ENCODE data around the gene MRPS25.

DNA sequence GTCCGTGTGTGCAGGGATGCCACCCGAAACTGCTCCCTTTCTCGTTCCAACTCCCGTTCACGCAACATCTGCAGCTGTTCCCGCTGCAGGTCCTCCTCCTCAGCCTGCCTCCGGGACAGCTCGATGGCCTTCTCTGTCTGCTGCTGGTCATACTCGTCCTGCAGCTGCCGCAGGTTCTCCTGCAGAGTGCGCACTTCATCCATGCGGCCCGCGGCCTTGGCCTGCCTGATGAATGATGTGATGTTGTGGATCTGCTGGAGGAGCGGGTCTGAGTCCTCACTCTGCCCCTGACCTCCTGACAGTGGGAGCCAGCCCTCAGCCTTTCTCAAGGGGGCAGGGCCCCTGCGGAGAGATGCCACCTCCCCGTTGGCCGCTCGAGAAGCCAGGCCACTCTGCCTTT, 9.4 kb upstream of the MRPS25 start:
- TF ChIP-seq, protein P1, sequence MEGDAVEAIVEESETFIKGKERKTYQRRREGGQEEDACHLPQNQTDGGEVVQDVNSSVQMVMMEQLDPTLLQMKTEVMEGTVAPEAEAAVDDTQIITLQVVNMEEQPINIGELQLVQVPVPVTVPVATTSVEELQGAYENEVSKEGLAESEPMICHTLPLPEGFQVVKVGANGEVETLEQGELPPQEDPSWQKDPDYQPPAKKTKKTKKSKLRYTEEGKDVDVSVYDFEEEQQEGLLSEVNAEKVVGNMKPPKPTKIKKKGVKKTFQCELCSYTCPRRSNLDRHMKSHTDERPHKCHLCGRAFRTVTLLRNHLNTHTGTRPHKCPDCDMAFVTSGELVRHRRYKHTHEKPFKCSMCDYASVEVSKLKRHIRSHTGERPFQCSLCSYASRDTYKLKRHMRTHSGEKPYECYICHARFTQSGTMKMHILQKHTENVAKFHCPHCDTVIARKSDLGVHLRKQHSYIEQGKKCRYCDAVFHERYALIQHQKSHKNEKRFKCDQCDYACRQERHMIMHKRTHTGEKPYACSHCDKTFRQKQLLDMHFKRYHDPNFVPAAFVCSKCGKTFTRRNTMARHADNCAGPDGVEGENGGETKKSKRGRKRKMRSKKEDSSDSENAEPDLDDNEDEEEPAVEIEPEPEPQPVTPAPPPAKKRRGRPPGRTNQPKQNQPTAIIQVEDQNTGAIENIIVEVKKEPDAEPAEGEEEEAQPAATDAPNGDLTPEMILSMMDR (IDR thresholded peaks at IDR 0.05; ENCODE audit: poor library complexity, severe bottlenecking): no peak
- TF ChIP-seq RAD21 (conservative IDR thresholded peaks at IDR 0.05) (no peak), EZH2 (IDR thresholded peaks at IDR 0.05; ENCODE audit: borderline replicate concordance, insufficient read depth, low read length, poor library complexity, severe bottlenecking) (no peak), TAF1 (IDR thresholded peaks at IDR 0.05; ENCODE audit: low read depth) (no peak), SMC3 (conservative IDR thresholded peaks at IDR 0.05; ENCODE audit: poor library complexity) (no peak)
- TF ChIP-seq, protein P2, sequence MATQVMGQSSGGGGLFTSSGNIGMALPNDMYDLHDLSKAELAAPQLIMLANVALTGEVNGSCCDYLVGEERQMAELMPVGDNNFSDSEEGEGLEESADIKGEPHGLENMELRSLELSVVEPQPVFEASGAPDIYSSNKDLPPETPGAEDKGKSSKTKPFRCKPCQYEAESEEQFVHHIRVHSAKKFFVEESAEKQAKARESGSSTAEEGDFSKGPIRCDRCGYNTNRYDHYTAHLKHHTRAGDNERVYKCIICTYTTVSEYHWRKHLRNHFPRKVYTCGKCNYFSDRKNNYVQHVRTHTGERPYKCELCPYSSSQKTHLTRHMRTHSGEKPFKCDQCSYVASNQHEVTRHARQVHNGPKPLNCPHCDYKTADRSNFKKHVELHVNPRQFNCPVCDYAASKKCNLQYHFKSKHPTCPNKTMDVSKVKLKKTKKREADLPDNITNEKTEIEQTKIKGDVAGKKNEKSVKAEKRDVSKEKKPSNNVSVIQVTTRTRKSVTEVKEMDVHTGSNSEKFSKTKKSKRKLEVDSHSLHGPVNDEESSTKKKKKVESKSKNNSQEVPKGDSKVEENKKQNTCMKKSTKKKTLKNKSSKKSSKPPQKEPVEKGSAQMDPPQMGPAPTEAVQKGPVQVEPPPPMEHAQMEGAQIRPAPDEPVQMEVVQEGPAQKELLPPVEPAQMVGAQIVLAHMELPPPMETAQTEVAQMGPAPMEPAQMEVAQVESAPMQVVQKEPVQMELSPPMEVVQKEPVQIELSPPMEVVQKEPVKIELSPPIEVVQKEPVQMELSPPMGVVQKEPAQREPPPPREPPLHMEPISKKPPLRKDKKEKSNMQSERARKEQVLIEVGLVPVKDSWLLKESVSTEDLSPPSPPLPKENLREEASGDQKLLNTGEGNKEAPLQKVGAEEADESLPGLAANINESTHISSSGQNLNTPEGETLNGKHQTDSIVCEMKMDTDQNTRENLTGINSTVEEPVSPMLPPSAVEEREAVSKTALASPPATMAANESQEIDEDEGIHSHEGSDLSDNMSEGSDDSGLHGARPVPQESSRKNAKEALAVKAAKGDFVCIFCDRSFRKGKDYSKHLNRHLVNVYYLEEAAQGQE (IDR thresholded peaks at IDR 0.05; ENCODE audit: borderline replicate concordance): no peak
